Liver (tissue), 9 donors: ENCODE measurements around the gene ZNF189. TPM values are rescaled to one million over a fixed set of nuclear protein-coding genes. Genes with fewer than 3 reads are reported as not detected.

Experiments used
- DNase-seq: peaks from one replicate; pipeline ENCODE4 v3.0.0-alpha.2; 2017; ENCODE audit warnings: low spot score
- H3K27ac ChIP-seq, 2 donors: one replicate each; pipeline ENCODE4 v1.7.0; 2013; ENCODE audit warnings: inconsistent platforms in 2 of 2, low read length in 2 of 2, control low read depth in 1 of 2, low read depth in 1 of 2, mild to moderate bottlenecking in 1 of 2
- H3K27me3 ChIP-seq, 4 donors: one replicate each; pipeline versions ENCODE4 v1.6.1 to v1.7.0; 2013; ENCODE audit warnings: low read length in 3 of 4, inconsistent platforms in 1 of 4, mild to moderate bottlenecking in 1 of 4, moderate library complexity in 1 of 4; ENCODE audit not compliant: control insufficient read depth in 4 of 4, insufficient read depth in 4 of 4
- H3K36me3 ChIP-seq, 4 donors: one replicate each; pipeline versions ENCODE4 v1.6.1 to v1.7.0; 2013; ENCODE audit warnings: low read length in 3 of 4, mild to moderate bottlenecking in 3 of 4, low read depth in 1 of 4, moderate library complexity in 1 of 4; ENCODE audit not compliant: control insufficient read depth in 4 of 4, insufficient read depth in 3 of 4
- H3K4me1 ChIP-seq, 4 donors: one replicate each; pipeline versions ENCODE4 v1.6.1 to v1.7.0; 2013; ENCODE audit warnings: low read length in 3 of 4, mild to moderate bottlenecking in 3 of 4, moderate library complexity in 1 of 4; ENCODE audit not compliant: control insufficient read depth in 4 of 4, insufficient read depth in 4 of 4
- H3K4me3 ChIP-seq, 3 donors: one replicate each; pipeline versions ENCODE4 v1.6.1 to v1.7.0; 2013; ENCODE audit warnings: low read length in 3 of 3, control low read depth in 1 of 3, low read depth in 1 of 3, mild to moderate bottlenecking in 1 of 3
- H3K9ac ChIP-seq, 2 donors: one replicate each; pipeline ENCODE4 v1.7.0; 2013; ENCODE audit warnings: low read length in 2 of 2, mild to moderate bottlenecking in 2 of 2, moderate library complexity in 2 of 2, control low read depth in 1 of 2, low read depth in 1 of 2
- H3K9me3 ChIP-seq, 4 donors: one replicate each; pipeline versions ENCODE4 v1.6.1 to v1.7.0; 2013; ENCODE audit warnings: low read length in 3 of 4; ENCODE audit not compliant: control insufficient read depth in 4 of 4
- ATF3 ChIP-seq: IDR thresholded peaks from 2 replicates; pipeline ENCODE4 v1.6.1; 2016; ENCODE audit warnings: antibody characterized with exemption
- CTCF ChIP-seq: fragments of 150-350 bp; IDR thresholded peaks from 2 replicates; pipeline ENCODE4 v1.5.1; 2017; ENCODE audit warnings: improper control_type of control experiment, low read depth, low read length; ENCODE audit not compliant: missing input control
- EGR1 ChIP-seq, 2 donors: IDR thresholded peaks; 2 replicates each; pipeline ENCODE4 v1.6.1; 2016 to 2018; ENCODE audit warnings: antibody characterized with exemption in 2 of 2, low read depth in 2 of 2
- FOXA1 ChIP-seq: IDR thresholded peaks from 2 replicates; pipeline ENCODE4 v1.6.1; 2016; ENCODE audit warnings: antibody characterized with exemption
- FOXA2 ChIP-seq: IDR thresholded peaks from 2 replicates; pipeline ENCODE4 v1.6.1; 2016; ENCODE audit warnings: antibody characterized with exemption
- GABPA ChIP-seq, 2 donors: IDR thresholded peaks in 1 of 2; conservative IDR thresholded peaks in 1 of 2; 2 replicates each; pipeline ENCODE4 v1.6.1; 2016; ENCODE audit warnings: antibody characterized with exemption in 2 of 2, mild to moderate bottlenecking in 1 of 2, moderate library complexity in 1 of 2
- HNF4A ChIP-seq, 2 donors: conservative IDR thresholded peaks; 2 replicates each; pipeline ENCODE4 v1.6.1; 2016; ENCODE audit warnings: antibody characterized with exemption in 2 of 2, mild to moderate bottlenecking in 2 of 2
- HNF4G ChIP-seq: IDR thresholded peaks from 2 replicates; pipeline ENCODE4 v1.6.1; 2016; ENCODE audit warnings: antibody characterized with exemption
- JUND ChIP-seq, 2 donors: IDR thresholded peaks; 2 replicates each; pipeline ENCODE4 v1.6.1; 2016; ENCODE audit warnings: antibody characterized with exemption in 2 of 2
- MAX ChIP-seq: IDR thresholded peaks from 2 replicates; pipeline ENCODE4 v1.6.1; 2016; ENCODE audit warnings: antibody characterized with exemption
- NR2F2 ChIP-seq: IDR thresholded peaks from 2 replicates; pipeline ENCODE4 v1.6.1; 2016; ENCODE audit warnings: antibody characterized with exemption
- RAD21 ChIP-seq, 2 donors: IDR thresholded peaks; 2 replicates each; pipeline ENCODE4 v1.6.1; 2016; ENCODE audit warnings: antibody characterized with exemption in 2 of 2, mild to moderate bottlenecking in 2 of 2
- REST ChIP-seq: IDR thresholded peaks from 2 replicates; pipeline ENCODE4 v1.6.1; 2016; ENCODE audit warnings: antibody characterized with exemption, mild to moderate bottlenecking
- RXRA ChIP-seq, 2 donors: IDR thresholded peaks; 2 replicates each; pipeline ENCODE4 v1.6.1; 2017 to 2018; ENCODE audit warnings: antibody characterized with exemption in 2 of 2, mild to moderate bottlenecking in 1 of 2
- SP1 ChIP-seq: IDR thresholded peaks from 2 replicates; pipeline ENCODE4 v1.6.1; 2018; ENCODE audit warnings: antibody characterized with exemption, mild to moderate bottlenecking
- TAF1 ChIP-seq: conservative IDR thresholded peaks from 2 replicates; pipeline ENCODE4 v1.6.1; 2016; ENCODE audit warnings: antibody characterized with exemption, mild to moderate bottlenecking
- YY1 ChIP-seq: IDR thresholded peaks from 2 replicates; pipeline ENCODE4 v1.6.1; 2016; ENCODE audit warnings: antibody characterized with exemption, mild to moderate bottlenecking
- ZBTB33 ChIP-seq: IDR thresholded peaks from 2 replicates; pipeline ENCODE4 v1.6.1; 2016; ENCODE audit warnings: antibody characterized with exemption
- WGBS: extraction: QIAGEN DNeasy Blood & Tissue Kit; methylation state at CpG from one replicate; pipeline ENCODE4 v1.1.7; 2013; 5-methylcytosine and 5-hydroxymethylcytosine counted together
- polyA plus RNA-seq, 2 donors: library from polyadenylated mRNA; stranded (reverse) in 1 of 2; unstranded in 1 of 2; fragments of 200-250 nt in 1 of 2; fragments of >200 nt in 1 of 2; fragmentation: Nextera tagmentation in 1 of 2; extraction: Ambion mirVana in 1 of 2; gene quantifications; one replicate each; pipeline versions ENCODE4 v1.2.1 to v1.2.3, GENCODE V29; 2013 to 2015
- total RNA-seq, 2 donors: library from RNA; depleted of rRNA; stranded (reverse); fragments of >200 nt; gene quantifications; one replicate each; pipeline ENCODE4 v1.2.3, GENCODE V29; 2014
- donor health status: healthy.
- donor health status: healthy.
- donor health status: healthy.
- donor health status: healthy.
- donor health status: healthy.

Gene ZNF189
- total and polyA plus RNA-seq, 4 donors: 4.4 to 16.1 (median 8.3) TPM

- Histone ChIP-seq H3K4me1 (peaks cover 0 to 41% (median 7%) of the 10 kb centered on the region in 4 donors), H3K27me3 (no peaks in the 10 kb centered on the region), H3K36me3 (peaks cover 0 to 2% (median 0%) of the 10 kb centered on the region in 4 donors), H3K4me3 (peak overlapping the region in 1 of 3 donors; percentile 50), H3K9ac (peak overlapping the region; percentile 6 to 93), H3K9me3 (no peaks in the 10 kb centered on the region), H3K27ac (peak overlapping the region; percentile 91 to 94)
- TF ChIP-seq MAX: peak; percentile 79
- peak; percentile 91 to 93 for TF ChIP-seq RXRA (IDR thresholded peaks at IDR 0.05)
- TF ChIP-seq RAD21 (IDR thresholded peaks at IDR 0.05): peak in 1 of 2 donors; percentile 50
- TF ChIP-seq ZBTB33: peak; percentile 81
- TF ChIP-seq REST: peak; percentile 92
- TF ChIP-seq YY1: peak; percentile 95
- TF ChIP-seq JUND (IDR thresholded peaks at IDR 0.05): peak; percentile 86 to 88
- TF ChIP-seq TAF1: peak; percentile 79
- peak; percentile 82 for TF ChIP-seq FOXA2
- peak; percentile 94 for TF ChIP-seq HNF4G
- no peak for TF ChIP-seq CTCF
- peak in 1 of 2 donors; percentile 85 for TF ChIP-seq EGR1 (IDR thresholded peaks at IDR 0.05; ENCODE audit: low read depth in 2 of 2)
- TF ChIP-seq SP1: peak; percentile 99
- TF ChIP-seq GABPA (IDR thresholded peaks at IDR 0.05 in 1 of 2, conservative IDR thresholded peaks at IDR 0.05 in 1 of 2): peak in 1 of 2 donors; percentile 51
- TF ChIP-seq HNF4A (conservative IDR thresholded peaks at IDR 0.05): peak; percentile 96 to 98
- TF ChIP-seq ATF3: peak; percentile 91
- TF ChIP-seq FOXA1: peak; percentile 87
- TF ChIP-seq NR2F2: peak; percentile 33
- no peak for DNase-seq
- WGBS: 36% methylated on average over 2 of the region's 2 CpGs
Measured at GRCh38 chr9:101437806-101438232, 39.2 kb downstream of the ZNF189 start.
